Keratinocyte (primary cell): ENCODE data around the gene OPALIN. TPM values are rescaled to one million over a fixed set of nuclear protein-coding genes. Genes with fewer than 3 reads are reported as not detected.

ENCODE experiments used
- DNase-seq: peaks from one replicate; pipeline ENCODE4 v3.0.0-alpha.2; 2011; ENCODE audit warnings: low read depth, missing footprints, low spot score
- FAIRE-seq: peaks from 2 replicates; lab custom pipeline; 2011; peaks lifted over from hg19 to GRCh38; lab: Jason Lieb, UNC
- H2AFZ ChIP-seq: 2 replicates; pipeline ENCODE4 v1.6.0; 2012; ENCODE audit warnings: low read length, control low read depth, inconsistent platforms; ENCODE audit not compliant: control insufficient read depth
- H3K27ac ChIP-seq: 2 replicates; pipeline ENCODE4 v1.5.1; 2011; ENCODE audit warnings: low read length; ENCODE audit not compliant: control insufficient read depth, insufficient read depth
- H3K27me3 ChIP-seq: 3 replicates; pipeline ENCODE4 v1.6.0; 2011; ENCODE audit warnings: low read length; ENCODE audit not compliant: control insufficient read depth, insufficient read depth; ENCODE audit errors: extremely low read depth
- H3K36me3 ChIP-seq, 2 experiments: 2 replicates in 1 of 2; 3 replicates in 1 of 2; pipeline ENCODE4 v1.5.1; 2011; ENCODE audit warnings: low read length in 2 of 2, mild to moderate bottlenecking in 1 of 2; ENCODE audit not compliant: control insufficient read depth in 2 of 2, insufficient read depth in 2 of 2; ENCODE audit errors: extremely low read depth in 1 of 2
- H3K4me1 ChIP-seq: 3 replicates; pipeline ENCODE4 v1.5.1; 2011; ENCODE audit warnings: low read length; ENCODE audit not compliant: control insufficient read depth, insufficient read depth; ENCODE audit errors: extremely low read depth
- H3K4me2 ChIP-seq: 3 replicates; pipeline ENCODE4 v1.6.0; 2011; ENCODE audit warnings: low read depth, low read length; ENCODE audit not compliant: control insufficient read depth, insufficient read depth; ENCODE audit errors: extremely low read depth
- H3K4me3 ChIP-seq, 3 experiments: fragments of 200-600 bp in 1 of 3; sonication (generic) in 1 of 3; 2 replicates in 2 of 3; 3 replicates in 1 of 3; pipeline ENCODE4 v1.5.1; 2011 to 2016; ENCODE audit warnings: low read length in 3 of 3, mild to moderate bottlenecking in 3 of 3, control low read depth in 2 of 3, inconsistent platforms in 1 of 3, low read depth in 1 of 3, mixed read lengths in 1 of 3, mixed run types in 1 of 3, moderate library complexity in 1 of 3; ENCODE audit not compliant: control insufficient read depth in 2 of 3, insufficient read depth in 2 of 3; ENCODE audit errors: extremely low read depth in 1 of 3
- H3K79me2 ChIP-seq: 2 replicates; pipeline ENCODE4 v1.6.0; 2012; ENCODE audit warnings: low read length; ENCODE audit not compliant: control insufficient read depth, insufficient read depth
- H3K9ac ChIP-seq: 3 replicates; pipeline ENCODE4 v1.6.0; 2011; ENCODE audit warnings: low read length; ENCODE audit not compliant: control insufficient read depth, insufficient read depth; ENCODE audit errors: extremely low read depth
- H3K9me1 ChIP-seq: 3 replicates; pipeline ENCODE4 v1.6.0; 2011; ENCODE audit warnings: low read length; ENCODE audit not compliant: control insufficient read depth, insufficient read depth; ENCODE audit errors: extremely low read depth
- H3K9me3 ChIP-seq: 2 replicates; pipeline ENCODE4 v1.5.1; 2012; ENCODE audit warnings: low read depth, low read length; ENCODE audit not compliant: control insufficient read depth
- H4K20me1 ChIP-seq: 3 replicates; pipeline ENCODE4 v1.6.0; 2011; ENCODE audit warnings: low read length; ENCODE audit not compliant: control insufficient read depth, insufficient read depth; ENCODE audit errors: extremely low read depth
- CTCF ChIP-seq, 3 experiments: IDR thresholded peaks in 1 of 3; conservative IDR thresholded peaks in 1 of 3; optimal IDR thresholded peaks in 1 of 3; 2 replicates in 2 of 3; 3 replicates in 1 of 3; pipeline versions ENCODE3 to v1.5.1; 2011; ENCODE audit warnings: low read length in 3 of 3, mild to moderate bottlenecking in 3 of 3, moderate library complexity in 2 of 3, control low read depth in 1 of 3, inconsistent platforms in 1 of 3; ENCODE audit not compliant: insufficient read depth in 2 of 3; ENCODE audit errors: extremely low read depth in 1 of 3
- EZH2 ChIP-seq: IDR thresholded peaks from one replicate; pipeline ENCODE4 v1.6.1; 2012; ENCODE audit warnings: inconsistent platforms, mild to moderate bottlenecking, low read length, moderate library complexity
- dilution Hi-C: fragments of 300-500 bp; cut with MboI; formaldehyde crosslinking; loops from one replicate; pipeline ENCODE4 v1.7.0; 2020; ENCODE audit warnings: low sequenced_read_pairs; ENCODE audit not compliant: extremely low pct_ligation_motif_present
- polyA plus RNA-seq, 5 experiments: library from polyadenylated mRNA; depleted of rRNA in 3 of 5; stranded (reverse) in 3 of 5; stranded (forward) in 1 of 5; unstranded in 1 of 5; fragments of >200 nt; gene quantifications; 1 replicate in 1 of 5; 2 replicates in 3 of 5; 3 replicates in 1 of 5; pipeline versions ENCODE4 v1.2.1 to v1.2.3, GENCODE V29; 2011 to 2012; ENCODE audit warnings: missing spikeins in 2 of 5, low read depth in 1 of 5, low replicate concordance in 1 of 5

The OPALIN gene
- polyA plus RNA-seq, 1 donor (not counting 4 experiments of a cell fraction or from before 2014, with no cell fraction given): not detected

- no peak for TF ChIP-seq CTCF (optimal IDR thresholded peaks at IDR 0.05 in 1 of 3, IDR thresholded peaks at IDR 0.05 in 1 of 3, conservative IDR thresholded peaks at IDR 0.05 in 1 of 3; ENCODE audit: extremely low read depth in 1 of 3, insufficient read depth in 2 of 3, low read length in 3 of 3)
- no peak for TF ChIP-seq EZH2
- no peaks in the 10 kb centered on the region for H3K9me1 ChIP-seq
- H2AFZ ChIP-seq: no peak overlapping the region
- H3K27me3 ChIP-seq: no peaks in the 10 kb centered on the region
- H3K27ac ChIP-seq: no peak overlapping the region
- no peaks in the 10 kb centered on the region for H3K9me3 ChIP-seq
- no peak overlapping the region for H3K4me2 ChIP-seq
- dilution Hi-C loops: no loop called here
- H3K4me1 ChIP-seq: peaks cover 6% of the 10 kb centered on the region
- no peak for FAIRE-seq
- H4K20me1 ChIP-seq: no peaks in the 10 kb centered on the region
- H3K79me2 ChIP-seq: no peaks in the 10 kb centered on the region
- DNase-seq: no peak
- H3K36me3 ChIP-seq: no peaks in the 10 kb centered on the region
- H3K9ac ChIP-seq: no peak overlapping the region
- no peak overlapping the region for H3K4me3 ChIP-seq
These were observed 7.7 kb upstream of the OPALIN start for GRCh38 chr10:96366508-96366907.

- dilution Hi-C loops: no loop called here
- no peak for TF ChIP-seq EZH2
- TF ChIP-seq CTCF (optimal IDR thresholded peaks at IDR 0.05 in 1 of 3, IDR thresholded peaks at IDR 0.05 in 1 of 3, conservative IDR thresholded peaks at IDR 0.05 in 1 of 3; ENCODE audit: extremely low read depth in 1 of 3, insufficient read depth in 2 of 3, low read length in 3 of 3): no peak
- H3K9ac ChIP-seq: no peak overlapping the region
These were observed 6.8 kb upstream of the OPALIN start for GRCh38 chr10:96365571-96365970.

More at GRCh38 chr10:96365571-96365970, 6.8 kb upstream of the OPALIN start:
- H2AFZ ChIP-seq: no peak overlapping the region
- no peaks in the 10 kb centered on the region for H3K27me3 ChIP-seq
- H3K4me1 ChIP-seq: peaks cover 6% of the 10 kb centered on the region
- no peak for FAIRE-seq
- H3K9me3 ChIP-seq: no peaks in the 10 kb centered on the region
- H3K79me2 ChIP-seq: no peaks in the 10 kb centered on the region
- no peaks in the 10 kb centered on the region for H4K20me1 ChIP-seq
- no peak overlapping the region for H3K27ac ChIP-seq
- H3K9me1 ChIP-seq: no peaks in the 10 kb centered on the region
- no peaks in the 10 kb centered on the region for H3K36me3 ChIP-seq
- H3K4me2 ChIP-seq: no peak overlapping the region
- DNase-seq: no peak
- H3K4me3 ChIP-seq: no peak overlapping the region
